WERI-Rb-1 (cell line): ENCODE results near the gene PGAM5.
A peak's percentile ranks its signal among the peaks of the same experiment; 100 is the strongest.

Source experiments
- DNase-seq: peaks from one replicate; pipeline ENCODE4 v3.0.0-alpha.2; 2020
- H3K27ac ChIP-seq: fragments of 250-450 bp; sonication (Bioruptor Pico); 2 replicates; pipeline ENCODE4 v1.5.1; 2020; ENCODE audit warnings: mild to moderate bottlenecking, moderate library complexity
- H3K27me3 ChIP-seq: fragments of 250-450 bp; sonication (Bioruptor Pico); 2 replicates; pipeline ENCODE4 v1.5.1; 2021; ENCODE audit warnings: mild to moderate bottlenecking, low read depth, moderate library complexity; ENCODE audit not compliant: insufficient read depth, severe bottlenecking
- H3K36me3 ChIP-seq: fragments of 250-450 bp; sonication (Bioruptor Pico); 2 replicates; pipeline ENCODE4 v1.5.1; 2020; ENCODE audit warnings: mild to moderate bottlenecking, moderate library complexity
- H3K4me3 ChIP-seq: 2 replicates; pipeline ENCODE4 v1.5.1; 2011; ENCODE audit warnings: low read depth, mild to moderate bottlenecking, control low read depth, low read length
- H3K9me3 ChIP-seq: fragments of 250-450 bp; sonication (Bioruptor Pico); 2 replicates; pipeline ENCODE4 v1.5.1; 2021; ENCODE audit warnings: mild to moderate bottlenecking, moderate library complexity; ENCODE audit not compliant: severe bottlenecking
- TF ChIP-seq, protein P1 (sequence below): IDR thresholded peaks from 2 replicates; pipeline ENCODE4 v1.5.1; 2011; ENCODE audit warnings: low read depth, mild to moderate bottlenecking, control low read depth, inconsistent platforms, low read length

Gene PGAM5

DNA sequence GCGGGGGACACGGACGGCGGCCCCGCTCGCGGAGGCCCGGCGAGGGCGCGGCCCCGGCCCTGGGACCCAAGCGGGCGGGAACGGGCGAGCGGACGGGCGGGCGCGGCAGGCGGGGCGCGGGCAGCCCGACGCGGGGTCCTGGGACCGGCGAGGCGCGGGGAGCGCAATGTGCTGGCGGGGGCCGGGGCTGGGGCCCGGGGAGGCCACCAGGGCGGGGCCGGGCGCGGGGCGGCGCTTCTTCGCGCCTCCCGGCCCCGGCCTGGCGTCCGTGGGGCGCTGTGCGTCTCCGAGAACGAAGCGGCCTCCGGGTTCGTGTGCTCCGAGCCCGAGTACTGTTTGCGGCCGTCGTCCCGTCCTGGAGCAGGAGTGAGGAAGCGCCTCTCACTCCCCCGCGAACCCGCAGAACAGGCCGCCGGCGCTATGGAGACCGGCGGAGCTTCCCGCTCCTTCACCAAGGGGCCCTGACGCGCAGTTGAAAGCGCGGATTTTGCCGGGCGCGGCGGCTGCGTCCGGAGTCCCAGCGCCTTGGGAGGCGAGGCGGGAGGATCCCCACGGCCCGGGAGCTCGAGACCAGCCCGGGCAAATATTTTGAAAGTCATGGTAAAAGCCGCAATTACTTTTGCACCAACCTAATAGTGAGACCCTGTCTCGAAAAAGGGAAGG lies 51.4 kb downstream of the PGAM5 start:
- H3K27ac ChIP-seq: peak overlapping the region; percentile 99

DNA sequence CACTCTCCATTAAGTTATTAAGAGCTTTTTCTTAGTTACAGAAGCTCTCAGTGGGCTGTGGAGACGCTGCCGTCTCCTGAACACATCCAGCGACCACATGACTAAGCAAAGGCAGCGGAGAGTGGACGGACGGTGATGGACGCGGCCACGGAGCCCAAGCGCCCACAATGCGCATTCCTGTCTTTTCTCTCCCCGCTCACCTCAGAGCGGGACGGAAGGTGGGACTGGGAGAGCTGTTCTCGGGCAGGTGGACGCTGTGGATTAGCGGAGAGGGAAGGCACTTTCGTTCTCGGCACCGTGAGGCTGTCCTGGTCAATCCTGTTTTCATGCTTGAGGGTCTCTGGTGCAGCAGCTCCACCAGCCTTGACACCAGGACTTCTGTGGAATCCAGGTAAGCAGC lies 53.6 kb downstream of the PGAM5 start:
- peak overlapping the region; percentile 9; the same call in 1 of the 2 replicates for H3K4me3 ChIP-seq
- H3K27me3 ChIP-seq: no peaks in the 10 kb centered on the region
- DNase-seq: peak; percentile 30
- TF ChIP-seq, protein P1, sequence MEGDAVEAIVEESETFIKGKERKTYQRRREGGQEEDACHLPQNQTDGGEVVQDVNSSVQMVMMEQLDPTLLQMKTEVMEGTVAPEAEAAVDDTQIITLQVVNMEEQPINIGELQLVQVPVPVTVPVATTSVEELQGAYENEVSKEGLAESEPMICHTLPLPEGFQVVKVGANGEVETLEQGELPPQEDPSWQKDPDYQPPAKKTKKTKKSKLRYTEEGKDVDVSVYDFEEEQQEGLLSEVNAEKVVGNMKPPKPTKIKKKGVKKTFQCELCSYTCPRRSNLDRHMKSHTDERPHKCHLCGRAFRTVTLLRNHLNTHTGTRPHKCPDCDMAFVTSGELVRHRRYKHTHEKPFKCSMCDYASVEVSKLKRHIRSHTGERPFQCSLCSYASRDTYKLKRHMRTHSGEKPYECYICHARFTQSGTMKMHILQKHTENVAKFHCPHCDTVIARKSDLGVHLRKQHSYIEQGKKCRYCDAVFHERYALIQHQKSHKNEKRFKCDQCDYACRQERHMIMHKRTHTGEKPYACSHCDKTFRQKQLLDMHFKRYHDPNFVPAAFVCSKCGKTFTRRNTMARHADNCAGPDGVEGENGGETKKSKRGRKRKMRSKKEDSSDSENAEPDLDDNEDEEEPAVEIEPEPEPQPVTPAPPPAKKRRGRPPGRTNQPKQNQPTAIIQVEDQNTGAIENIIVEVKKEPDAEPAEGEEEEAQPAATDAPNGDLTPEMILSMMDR: no peak
- no peak overlapping the region for H3K27ac ChIP-seq
- H3K36me3 ChIP-seq: peaks cover 15% of the 10 kb centered on the region
- no peaks in the 10 kb centered on the region for H3K9me3 ChIP-seq

More for the DNA sequence above, 51.4 kb downstream of the PGAM5 start:
- H3K36me3 ChIP-seq: peaks cover 27% of the 10 kb centered on the region
- TF ChIP-seq, protein P1: 0 out of 2 replicates have a peak, but pooled peaks have one; percentile 8
- no peaks in the 10 kb centered on the region for H3K9me3 ChIP-seq
- peak; percentile 82 for DNase-seq
- peak overlapping the region; percentile 85 for H3K4me3 ChIP-seq
- no peaks in the 10 kb centered on the region for H3K27me3 ChIP-seq

DNA sequence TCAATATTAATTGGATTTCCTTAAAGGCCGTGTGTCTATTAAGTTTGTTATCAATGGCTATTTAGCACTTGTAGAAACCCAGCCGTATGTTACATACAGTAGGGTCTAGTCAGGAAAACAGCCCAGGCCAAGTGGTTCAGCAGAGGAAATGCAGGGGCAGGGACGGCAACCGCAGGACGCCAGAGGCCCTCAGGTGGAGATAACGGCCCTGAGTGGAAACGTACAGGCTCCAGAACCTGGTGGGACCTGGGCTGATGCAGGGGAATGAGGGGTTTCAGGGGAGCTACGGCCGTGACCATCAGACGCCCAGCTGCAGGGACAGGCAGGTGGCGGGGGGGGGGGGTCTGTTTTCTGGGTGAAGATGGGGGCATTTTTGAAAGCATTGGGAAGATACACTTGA lies 54.7 kb downstream of the PGAM5 start:
- Histone ChIP-seq H3K9me3 (no peaks in the 10 kb centered on the region), H3K27ac (no peak overlapping the region), H3K36me3 (peaks cover 10% of the 10 kb centered on the region), H3K27me3 (no peaks in the 10 kb centered on the region), H3K4me3 (no peak overlapping the region)
- TF ChIP-seq, protein P1: no peak
- no peak for DNase-seq

DNA sequence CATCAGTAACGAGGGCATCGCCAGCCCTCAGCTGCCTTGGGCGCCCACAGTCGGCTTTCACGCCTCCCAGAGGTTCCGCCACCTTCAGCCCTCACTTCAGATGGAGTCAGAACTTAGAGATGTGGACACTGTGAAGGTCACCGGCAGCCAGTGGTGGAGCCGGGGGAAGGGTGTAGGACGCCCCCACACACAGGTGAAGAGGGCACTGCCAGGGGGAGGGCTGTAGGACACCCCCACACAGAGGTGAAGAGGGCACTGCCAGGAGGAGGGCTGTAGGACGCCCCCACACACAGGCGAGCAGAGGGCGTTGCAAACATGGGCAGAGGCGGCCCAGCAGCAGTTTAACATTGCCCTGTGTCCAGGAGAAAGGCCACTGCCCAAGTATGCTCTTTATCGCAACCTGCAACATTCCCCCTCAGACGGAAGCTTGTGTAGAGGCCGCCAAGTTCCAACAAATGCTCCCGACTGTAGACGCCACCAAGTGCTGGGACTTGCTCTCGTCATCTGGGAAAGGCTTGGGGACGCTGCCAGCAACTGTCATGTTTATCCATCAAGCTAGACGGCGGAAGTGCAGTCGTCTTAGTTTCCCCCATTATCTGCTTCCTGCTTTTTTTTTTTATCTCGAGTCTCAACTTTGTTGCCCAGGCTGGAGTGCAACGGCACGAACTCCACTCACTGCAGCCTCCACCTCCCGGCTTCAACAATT lies 55.9 kb downstream of the PGAM5 start:
- DNase-seq: peak; percentile 32
- TF ChIP-seq, protein P1: no peak
- H3K9me3 ChIP-seq: no peaks in the 10 kb centered on the region
- H3K27ac ChIP-seq: no peak overlapping the region; the same call in 1 of the 2 replicates
- H3K36me3 ChIP-seq: peaks cover 14% of the 10 kb centered on the region
- no peaks in the 10 kb centered on the region for H3K27me3 ChIP-seq
- no peak overlapping the region for H3K4me3 ChIP-seq

DNA sequence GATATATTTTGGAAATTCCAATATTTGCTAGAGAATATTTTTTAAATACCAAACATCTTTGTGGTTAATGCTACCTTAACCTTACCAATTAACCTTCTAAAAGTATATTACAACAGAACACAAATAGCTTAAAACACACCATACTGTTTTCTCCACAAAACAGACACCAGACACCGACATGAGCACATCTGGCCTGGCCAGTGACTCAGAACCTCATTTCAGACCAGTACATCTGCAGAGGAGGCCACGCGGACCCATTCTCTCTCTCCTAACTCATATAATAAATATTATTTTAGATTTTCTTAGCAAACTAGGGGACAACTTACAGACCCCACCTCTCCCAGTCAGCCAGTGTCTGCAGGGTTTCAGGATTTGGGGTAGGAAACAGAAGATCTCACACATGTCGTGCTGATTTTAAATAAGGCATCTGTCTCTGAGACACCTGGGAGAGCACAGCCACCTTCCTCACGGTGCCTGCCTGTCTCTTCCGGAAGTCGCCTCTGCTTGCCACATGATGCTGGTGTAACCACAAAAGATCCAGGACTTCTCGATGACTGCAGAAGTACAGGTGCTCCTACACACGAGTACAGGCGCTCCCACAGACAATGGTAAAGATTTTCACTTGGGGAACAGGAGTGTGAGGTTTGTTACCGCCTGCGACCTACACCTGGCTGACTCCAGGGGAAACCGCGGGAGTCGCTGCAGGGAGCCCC lies 60.6 kb downstream of the PGAM5 start:
- Histone ChIP-seq H3K27ac (no peak overlapping the region), H3K36me3 (peaks cover 48% of the 10 kb centered on the region), H3K4me3 (no peak overlapping the region), H3K9me3 (no peaks in the 10 kb centered on the region), H3K27me3 (no peaks in the 10 kb centered on the region)
- TF ChIP-seq, protein P1: no peak
- no peak for DNase-seq
